GM23338 (cell line): ENCODE data around the gene SLC39A11. TPM values are rescaled to one million over a fixed set of nuclear protein-coding genes. Genes with fewer than 3 reads are reported as not detected.

Experiments used
- ATAC-seq: fragments of 200-7000 bp; cut with Tn5 transposase; 3 replicates; pipeline ENCODE4 v1.9.1; 2020
- DNase-seq: peaks from one replicate; pipeline ENCODE4 v3.0.0-alpha.2; 2015; ENCODE audit warnings: low spot score
- H2AFZ ChIP-seq: fragments of 200-600 bp; sonication (generic); 2 replicates; pipeline ENCODE4 v1.8.0; 2016; ENCODE audit warnings: antibody characterized with exemption, mild to moderate bottlenecking, moderate library complexity
- H3F3A ChIP-seq: fragments of 200-600 bp; sonication (generic); replicated peaks from 2 replicates; pipeline ENCODE4 v1.8.0; 2017; ENCODE audit warnings: antibody characterized with exemption, mixed run types, low read depth
- H3K27ac ChIP-seq: fragments of 200-600 bp; sonication (generic); 2 replicates; pipeline ENCODE4 v1.6.1; 2016; ENCODE audit warnings: low read depth
- H3K27me3 ChIP-seq: fragments of 200-600 bp; sonication (generic); 2 replicates; pipeline ENCODE4 v1.8.0; 2016; ENCODE audit warnings: mild to moderate bottlenecking, mixed run types, moderate library complexity; ENCODE audit not compliant: insufficient read depth
- H3K36me3 ChIP-seq: fragments of 200-600 bp; sonication (generic); 2 replicates; pipeline ENCODE4 v1.8.0; 2016; ENCODE audit warnings: mild to moderate bottlenecking; ENCODE audit not compliant: insufficient read depth
- H3K4me1 ChIP-seq: fragments of 200-600 bp; sonication (generic); 2 replicates; pipeline ENCODE4 v1.8.0; 2016; ENCODE audit warnings: mild to moderate bottlenecking, moderate library complexity; ENCODE audit not compliant: insufficient read depth
- H3K4me2 ChIP-seq: fragments of 200-600 bp; sonication (generic); 2 replicates; pipeline ENCODE4 v1.7.1; 2017; ENCODE audit warnings: mixed run types
- H3K4me3 ChIP-seq: fragments of 200-600 bp; sonication (generic); 2 replicates; pipeline ENCODE4 v1.6.1; 2016; ENCODE audit warnings: mixed run types
- H3K79me2 ChIP-seq: fragments of 200-600 bp; sonication (generic); replicated peaks from 2 replicates; pipeline ENCODE4 v1.8.0; 2017; ENCODE audit warnings: mild to moderate bottlenecking; ENCODE audit not compliant: insufficient read depth
- H3K9me2 ChIP-seq: fragments of 200-600 bp; sonication (generic); 2 replicates; pipeline ENCODE4 v1.8.0; 2017; ENCODE audit not compliant: insufficient read depth
- H4K20me1 ChIP-seq: fragments of 200-600 bp; sonication (generic); replicated peaks from 2 replicates; pipeline ENCODE4 v1.8.0; 2017; ENCODE audit warnings: mild to moderate bottlenecking; ENCODE audit not compliant: insufficient read depth
- H3K27ac Mint-ChIP-seq: 2 replicates; pipeline ENCODE4 v1.8.0; 2020; ENCODE audit warnings: inconsistent platforms, mild to moderate bottlenecking, moderate library complexity, mixed read lengths
- H3K27me3 Mint-ChIP-seq: 3 replicates; pipeline ENCODE4 v1.8.0; 2022; ENCODE audit warnings: low read depth, mild to moderate bottlenecking, moderate library complexity, mixed read lengths, inconsistent platforms; ENCODE audit not compliant: insufficient read depth, poor library complexity
- H3K36me3 Mint-ChIP-seq: 3 replicates; pipeline ENCODE4 v1.8.0; 2021; ENCODE audit warnings: low read depth, mild to moderate bottlenecking, inconsistent platforms, moderate library complexity, mixed read lengths
- H3K4me1 Mint-ChIP-seq: 3 replicates; pipeline ENCODE4 v1.8.0; 2020; ENCODE audit warnings: mild to moderate bottlenecking, inconsistent platforms, mixed read lengths
- H3K4me3 Mint-ChIP-seq: 3 replicates; pipeline ENCODE4 v1.8.0; 2021; ENCODE audit warnings: moderate library complexity, mild to moderate bottlenecking, inconsistent platforms, mixed read lengths
- H3K9me3 Mint-ChIP-seq: 3 replicates; pipeline ENCODE4 v1.8.0; 2020; ENCODE audit warnings: moderate library complexity, mild to moderate bottlenecking, inconsistent platforms, mixed read lengths
- CREB1 ChIP-seq: fragments of 250-450 bp; sonication (Bioruptor Pico); IDR thresholded peaks from 2 replicates; pipeline ENCODE4 v1.5.0; 2020; ENCODE audit warnings: low read depth, mild to moderate bottlenecking, moderate library complexity
- EZH2phosphoT487 ChIP-seq: fragments of 200-600 bp; sonication (generic); IDR thresholded peaks from one replicate; pipeline ENCODE4 v1.8.1; 2018; ENCODE audit warnings: antibody characterized with exemption; ENCODE audit not compliant: unreplicated experiment
- JUNB ChIP-seq: IDR thresholded peaks from one replicate; pipeline ENCODE4 v1.6.1; 2016; ENCODE audit warnings: antibody characterized with exemption; ENCODE audit not compliant: unreplicated experiment
- NANOG ChIP-seq: IDR thresholded peaks from 2 replicates; pipeline ENCODE4 v1.6.1; 2016; ENCODE audit warnings: antibody characterized with exemption, borderline replicate concordance
- STAT1 ChIP-seq: IDR thresholded peaks from one replicate; pipeline ENCODE4 v1.6.1; 2016; ENCODE audit warnings: antibody characterized with exemption; ENCODE audit not compliant: unreplicated experiment
- ZNF114 ChIP-seq: fragments of 250-450 bp; sonication (Bioruptor Pico); IDR thresholded peaks from 2 replicates; pipeline ENCODE4 v1.5.0; 2020; ENCODE audit warnings: mild to moderate bottlenecking, moderate library complexity
- polyA plus RNA-seq: library from polyadenylated mRNA; unstranded; fragments of >200 nt; fragmentation: Nextera tagmentation; extraction: Ambion mirVana; gene quantifications from 2 replicates; pipeline ENCODE4 v1.2.1, GENCODE V29; 2016
- total RNA-seq: library from RNA; depleted of rRNA; stranded (reverse); fragments of >200 nt; shearing (Covaris generic); gene quantifications from 2 replicates; pipeline ENCODE4 v1.2.3, GENCODE V29; 2014
- TF ChIP-seq, protein P1 (sequence below), 2 experiments: fragments of 200-600 bp in 1 of 2; sonication (generic) in 1 of 2; conservative IDR thresholded peaks; 2 replicates each; pipeline versions ENCODE4 v1.5.1 to v1.6.1; 2016 to 2017; ENCODE audit warnings: antibody characterized with exemption in 2 of 2, low read depth in 2 of 2, mild to moderate bottlenecking in 2 of 2, moderate library complexity in 1 of 2
- TF ChIP-seq, protein P2 (sequence below): fragments of 250-450 bp; sonication (Bioruptor Pico); IDR thresholded peaks from 2 replicates; pipeline ENCODE4 v1.5.0; 2020; ENCODE audit warnings: mild to moderate bottlenecking, moderate library complexity
- TF ChIP-seq, protein P3 (sequence below): IDR thresholded peaks from 2 replicates; pipeline ENCODE4 v1.6.1; 2016; ENCODE audit warnings: antibody characterized with exemption
- TF ChIP-seq, protein P4 (sequence below): IDR thresholded peaks from one replicate; pipeline ENCODE4 v1.6.1; 2018; ENCODE audit warnings: antibody characterized with exemption; ENCODE audit not compliant: unreplicated experiment

Gene SLC39A11
- total and polyA plus RNA-seq, 2 experiments from 2014 or later = 10.8 to 18.1 TPM

DNA sequence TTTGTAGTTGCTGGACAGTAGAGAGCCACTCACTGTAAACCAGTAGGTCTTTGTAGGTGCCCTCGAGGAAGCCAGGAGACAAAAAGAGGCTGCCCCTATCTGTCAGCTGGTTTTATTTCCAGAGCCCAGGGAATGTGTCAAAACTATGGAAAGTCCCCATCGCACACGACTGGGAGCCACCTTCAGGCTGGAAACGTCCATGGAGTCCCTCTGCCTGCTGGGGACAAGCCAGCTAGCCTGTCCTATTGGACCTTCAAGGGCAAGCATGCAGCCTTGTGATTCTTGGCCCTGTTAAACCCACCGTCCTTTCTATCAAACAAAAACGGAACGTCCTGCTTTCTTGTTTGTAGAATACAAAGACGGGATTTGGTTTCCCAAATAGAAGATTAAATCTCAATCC lies 289.8 kb downstream of the SLC39A11 start:
- Histone ChIP-seq H2AFZ (no peak overlapping the region), H3K27me3 (no peaks in the 10 kb centered on the region), H3F3A (no peaks in the 10 kb centered on the region), H3K9me2 (peaks cover 8% of the 10 kb centered on the region; the same call in 1 of the 2 replicates), H4K20me1 (no peaks in the 10 kb centered on the region), H3K4me1 (no peaks in the 10 kb centered on the region), H3K4me2 (no peak overlapping the region), H3K27ac (no peak overlapping the region), H3K4me3 (no peak overlapping the region), H3K79me2 (no peaks in the 10 kb centered on the region), H3K36me3 (no peaks in the 10 kb centered on the region)
- Mint-ChIP-seq H3K27me3 (peaks cover 4% of the 10 kb centered on the region), H3K36me3 (peaks cover 24% of the 10 kb centered on the region), H3K4me1 (no peaks in the 10 kb centered on the region), H3K4me3 (no peak overlapping the region), H3K9me3 (peaks cover 30% of the 10 kb centered on the region), H3K27ac (no peak overlapping the region)
- TF ChIP-seq, protein P1, sequence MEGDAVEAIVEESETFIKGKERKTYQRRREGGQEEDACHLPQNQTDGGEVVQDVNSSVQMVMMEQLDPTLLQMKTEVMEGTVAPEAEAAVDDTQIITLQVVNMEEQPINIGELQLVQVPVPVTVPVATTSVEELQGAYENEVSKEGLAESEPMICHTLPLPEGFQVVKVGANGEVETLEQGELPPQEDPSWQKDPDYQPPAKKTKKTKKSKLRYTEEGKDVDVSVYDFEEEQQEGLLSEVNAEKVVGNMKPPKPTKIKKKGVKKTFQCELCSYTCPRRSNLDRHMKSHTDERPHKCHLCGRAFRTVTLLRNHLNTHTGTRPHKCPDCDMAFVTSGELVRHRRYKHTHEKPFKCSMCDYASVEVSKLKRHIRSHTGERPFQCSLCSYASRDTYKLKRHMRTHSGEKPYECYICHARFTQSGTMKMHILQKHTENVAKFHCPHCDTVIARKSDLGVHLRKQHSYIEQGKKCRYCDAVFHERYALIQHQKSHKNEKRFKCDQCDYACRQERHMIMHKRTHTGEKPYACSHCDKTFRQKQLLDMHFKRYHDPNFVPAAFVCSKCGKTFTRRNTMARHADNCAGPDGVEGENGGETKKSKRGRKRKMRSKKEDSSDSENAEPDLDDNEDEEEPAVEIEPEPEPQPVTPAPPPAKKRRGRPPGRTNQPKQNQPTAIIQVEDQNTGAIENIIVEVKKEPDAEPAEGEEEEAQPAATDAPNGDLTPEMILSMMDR (conservative IDR thresholded peaks at IDR 0.05; ENCODE audit: low read depth in 2 of 2) = no peak
- no peak for ATAC-seq
- DNase-seq = no peak

DNA sequence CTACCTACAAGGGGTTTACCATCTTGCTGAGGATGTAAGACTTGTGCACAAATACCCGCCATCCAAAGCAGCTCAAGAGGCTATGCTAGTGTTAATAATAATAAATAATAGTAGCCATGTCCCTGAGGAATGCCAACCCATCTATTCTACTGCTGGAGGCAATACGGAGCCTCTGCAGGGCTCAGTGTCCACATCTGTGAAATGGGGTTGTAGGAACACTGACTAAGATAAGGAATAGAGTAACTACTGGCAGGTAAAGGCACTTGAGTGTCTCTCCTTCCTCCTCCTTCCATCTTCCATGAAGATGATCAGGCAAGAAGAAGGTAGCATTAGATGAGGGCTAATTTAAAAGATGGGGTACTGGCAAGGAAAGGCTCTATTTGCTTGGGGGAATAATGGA lies 295.3 kb downstream of the SLC39A11 start:
- H3K27ac Mint-ChIP-seq = no peak overlapping the region
- Histone ChIP-seq H3K4me1 (no peaks in the 10 kb centered on the region), H3K36me3 (no peaks in the 10 kb centered on the region), H4K20me1 (no peaks in the 10 kb centered on the region), H3K9me2 (no peaks in the 10 kb centered on the region), H3K27me3 (no peaks in the 10 kb centered on the region), H3K79me2 (no peaks in the 10 kb centered on the region), H3K27ac (no peak overlapping the region), H2AFZ (no peak overlapping the region), H3F3A (no peaks in the 10 kb centered on the region), H3K4me2 (no peak overlapping the region), H3K4me3 (no peak overlapping the region)
- ATAC-seq = no peak
- H3K27me3 Mint-ChIP-seq = peaks cover 6% of the 10 kb centered on the region
- H3K36me3 Mint-ChIP-seq = peaks cover 35% of the 10 kb centered on the region
- DNase-seq = no peak
- H3K9me3 Mint-ChIP-seq = peaks cover 52% of the 10 kb centered on the region
- H3K4me1 Mint-ChIP-seq = peaks cover 8% of the 10 kb centered on the region; the same call in 1 of the 3 replicates
- H3K4me3 Mint-ChIP-seq = no peak overlapping the region
- TF ChIP-seq NANOG (no peak), ZNF114 (CRISPR knock-in tag) (no peak), STAT1 (no peak), JUNB (no peak), CREB1 (CRISPR knock-in tag) (no peak), EZH2phosphoT487 (no peak)
- TF ChIP-seq, protein P2, sequence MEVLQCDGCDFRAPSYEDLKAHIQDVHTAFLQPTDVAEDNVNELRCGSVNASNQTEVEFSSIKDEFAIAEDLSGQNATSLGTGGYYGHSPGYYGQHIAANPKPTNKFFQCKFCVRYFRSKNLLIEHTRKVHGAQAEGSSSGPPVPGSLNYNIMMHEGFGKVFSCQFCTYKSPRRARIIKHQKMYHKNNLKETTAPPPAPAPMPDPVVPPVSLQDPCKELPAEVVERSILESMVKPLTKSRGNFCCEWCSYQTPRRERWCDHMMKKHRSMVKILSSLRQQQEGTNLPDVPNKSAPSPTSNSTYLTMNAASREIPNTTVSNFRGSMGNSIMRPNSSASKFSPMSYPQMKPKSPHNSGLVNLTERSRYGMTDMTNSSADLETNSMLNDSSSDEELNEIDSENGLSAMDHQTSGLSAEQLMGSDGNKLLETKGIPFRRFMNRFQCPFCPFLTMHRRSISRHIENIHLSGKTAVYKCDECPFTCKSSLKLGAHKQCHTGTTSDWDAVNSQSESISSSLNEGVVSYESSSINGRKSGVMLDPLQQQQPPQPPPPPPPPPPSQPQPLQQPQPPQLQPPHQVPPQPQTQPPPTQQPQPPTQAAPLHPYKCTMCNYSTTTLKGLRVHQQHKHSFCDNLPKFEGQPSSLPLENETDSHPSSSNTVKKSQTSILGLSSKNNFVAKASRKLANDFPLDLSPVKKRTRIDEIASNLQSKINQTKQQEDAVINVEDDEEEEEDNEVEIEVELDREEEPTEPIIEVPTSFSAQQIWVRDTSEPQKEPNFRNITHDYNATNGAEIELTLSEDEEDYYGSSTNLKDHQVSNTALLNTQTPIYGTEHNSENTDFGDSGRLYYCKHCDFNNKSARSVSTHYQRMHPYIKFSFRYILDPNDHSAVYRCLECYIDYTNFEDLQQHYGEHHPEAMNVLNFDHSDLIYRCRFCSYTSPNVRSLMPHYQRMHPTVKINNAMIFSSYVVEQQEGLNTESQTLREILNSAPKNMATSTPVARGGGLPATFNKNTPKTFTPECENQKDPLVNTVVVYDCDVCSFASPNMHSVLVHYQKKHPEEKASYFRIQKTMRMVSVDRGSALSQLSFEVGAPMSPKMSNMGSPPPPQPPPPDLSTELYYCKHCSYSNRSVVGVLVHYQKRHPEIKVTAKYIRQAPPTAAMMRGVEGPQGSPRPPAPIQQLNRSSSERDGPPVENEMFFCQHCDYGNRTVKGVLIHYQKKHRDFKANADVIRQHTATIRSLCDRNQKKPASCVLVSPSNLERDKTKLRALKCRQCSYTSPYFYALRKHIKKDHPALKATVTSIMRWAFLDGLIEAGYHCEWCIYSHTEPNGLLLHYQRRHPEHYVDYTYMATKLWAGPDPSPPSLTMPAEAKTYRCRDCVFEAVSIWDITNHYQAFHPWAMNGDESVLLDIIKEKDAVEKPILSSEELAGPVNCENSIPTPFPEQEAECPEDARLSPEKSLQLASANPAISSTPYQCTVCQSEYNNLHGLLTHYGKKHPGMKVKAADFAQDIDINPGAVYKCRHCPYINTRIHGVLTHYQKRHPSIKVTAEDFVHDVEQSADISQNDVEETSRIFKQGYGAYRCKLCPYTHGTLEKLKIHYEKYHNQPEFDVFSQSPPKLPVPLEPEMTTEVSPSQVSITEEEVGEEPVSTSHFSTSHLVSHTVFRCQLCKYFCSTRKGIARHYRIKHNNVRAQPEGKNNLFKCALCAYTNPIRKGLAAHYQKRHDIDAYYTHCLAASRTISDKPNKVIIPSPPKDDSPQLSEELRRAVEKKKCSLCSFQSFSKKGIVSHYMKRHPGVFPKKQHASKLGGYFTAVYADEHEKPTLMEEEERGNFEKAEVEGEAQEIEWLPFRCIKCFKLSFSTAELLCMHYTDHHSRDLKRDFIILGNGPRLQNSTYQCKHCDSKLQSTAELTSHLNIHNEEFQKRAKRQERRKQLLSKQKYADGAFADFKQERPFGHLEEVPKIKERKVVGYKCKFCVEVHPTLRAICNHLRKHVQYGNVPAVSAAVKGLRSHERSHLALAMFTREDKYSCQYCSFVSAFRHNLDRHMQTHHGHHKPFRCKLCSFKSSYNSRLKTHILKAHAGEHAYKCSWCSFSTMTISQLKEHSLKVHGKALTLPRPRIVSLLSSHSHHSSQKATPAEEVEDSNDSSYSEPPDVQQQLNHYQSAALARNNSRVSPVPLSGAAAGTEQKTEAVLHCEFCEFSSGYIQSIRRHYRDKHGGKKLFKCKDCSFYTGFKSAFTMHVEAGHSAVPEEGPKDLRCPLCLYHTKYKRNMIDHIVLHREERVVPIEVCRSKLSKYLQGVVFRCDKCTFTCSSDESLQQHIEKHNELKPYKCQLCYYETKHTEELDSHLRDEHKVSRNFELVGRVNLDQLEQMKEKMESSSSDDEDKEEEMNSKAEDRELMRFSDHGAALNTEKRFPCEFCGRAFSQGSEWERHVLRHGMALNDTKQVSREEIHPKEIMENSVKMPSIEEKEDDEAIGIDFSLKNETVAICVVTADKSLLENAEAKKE = no peak
- TF ChIP-seq, protein P3, sequence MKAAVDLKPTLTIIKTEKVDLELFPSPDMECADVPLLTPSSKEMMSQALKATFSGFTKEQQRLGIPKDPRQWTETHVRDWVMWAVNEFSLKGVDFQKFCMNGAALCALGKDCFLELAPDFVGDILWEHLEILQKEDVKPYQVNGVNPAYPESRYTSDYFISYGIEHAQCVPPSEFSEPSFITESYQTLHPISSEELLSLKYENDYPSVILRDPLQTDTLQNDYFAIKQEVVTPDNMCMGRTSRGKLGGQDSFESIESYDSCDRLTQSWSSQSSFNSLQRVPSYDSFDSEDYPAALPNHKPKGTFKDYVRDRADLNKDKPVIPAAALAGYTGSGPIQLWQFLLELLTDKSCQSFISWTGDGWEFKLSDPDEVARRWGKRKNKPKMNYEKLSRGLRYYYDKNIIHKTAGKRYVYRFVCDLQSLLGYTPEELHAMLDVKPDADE = no peak
- TF ChIP-seq, protein P4, sequence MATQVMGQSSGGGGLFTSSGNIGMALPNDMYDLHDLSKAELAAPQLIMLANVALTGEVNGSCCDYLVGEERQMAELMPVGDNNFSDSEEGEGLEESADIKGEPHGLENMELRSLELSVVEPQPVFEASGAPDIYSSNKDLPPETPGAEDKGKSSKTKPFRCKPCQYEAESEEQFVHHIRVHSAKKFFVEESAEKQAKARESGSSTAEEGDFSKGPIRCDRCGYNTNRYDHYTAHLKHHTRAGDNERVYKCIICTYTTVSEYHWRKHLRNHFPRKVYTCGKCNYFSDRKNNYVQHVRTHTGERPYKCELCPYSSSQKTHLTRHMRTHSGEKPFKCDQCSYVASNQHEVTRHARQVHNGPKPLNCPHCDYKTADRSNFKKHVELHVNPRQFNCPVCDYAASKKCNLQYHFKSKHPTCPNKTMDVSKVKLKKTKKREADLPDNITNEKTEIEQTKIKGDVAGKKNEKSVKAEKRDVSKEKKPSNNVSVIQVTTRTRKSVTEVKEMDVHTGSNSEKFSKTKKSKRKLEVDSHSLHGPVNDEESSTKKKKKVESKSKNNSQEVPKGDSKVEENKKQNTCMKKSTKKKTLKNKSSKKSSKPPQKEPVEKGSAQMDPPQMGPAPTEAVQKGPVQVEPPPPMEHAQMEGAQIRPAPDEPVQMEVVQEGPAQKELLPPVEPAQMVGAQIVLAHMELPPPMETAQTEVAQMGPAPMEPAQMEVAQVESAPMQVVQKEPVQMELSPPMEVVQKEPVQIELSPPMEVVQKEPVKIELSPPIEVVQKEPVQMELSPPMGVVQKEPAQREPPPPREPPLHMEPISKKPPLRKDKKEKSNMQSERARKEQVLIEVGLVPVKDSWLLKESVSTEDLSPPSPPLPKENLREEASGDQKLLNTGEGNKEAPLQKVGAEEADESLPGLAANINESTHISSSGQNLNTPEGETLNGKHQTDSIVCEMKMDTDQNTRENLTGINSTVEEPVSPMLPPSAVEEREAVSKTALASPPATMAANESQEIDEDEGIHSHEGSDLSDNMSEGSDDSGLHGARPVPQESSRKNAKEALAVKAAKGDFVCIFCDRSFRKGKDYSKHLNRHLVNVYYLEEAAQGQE = no peak
